ENCODE data around the gene ADSS1.

Gene ADSS1

GRCh38 chr14:104792945-104793702 is 69.1 kb downstream of the ADSS1 start:
- DNase-seq, result peak; percentile 56
- TF ChIP-seq, protein P1, sequence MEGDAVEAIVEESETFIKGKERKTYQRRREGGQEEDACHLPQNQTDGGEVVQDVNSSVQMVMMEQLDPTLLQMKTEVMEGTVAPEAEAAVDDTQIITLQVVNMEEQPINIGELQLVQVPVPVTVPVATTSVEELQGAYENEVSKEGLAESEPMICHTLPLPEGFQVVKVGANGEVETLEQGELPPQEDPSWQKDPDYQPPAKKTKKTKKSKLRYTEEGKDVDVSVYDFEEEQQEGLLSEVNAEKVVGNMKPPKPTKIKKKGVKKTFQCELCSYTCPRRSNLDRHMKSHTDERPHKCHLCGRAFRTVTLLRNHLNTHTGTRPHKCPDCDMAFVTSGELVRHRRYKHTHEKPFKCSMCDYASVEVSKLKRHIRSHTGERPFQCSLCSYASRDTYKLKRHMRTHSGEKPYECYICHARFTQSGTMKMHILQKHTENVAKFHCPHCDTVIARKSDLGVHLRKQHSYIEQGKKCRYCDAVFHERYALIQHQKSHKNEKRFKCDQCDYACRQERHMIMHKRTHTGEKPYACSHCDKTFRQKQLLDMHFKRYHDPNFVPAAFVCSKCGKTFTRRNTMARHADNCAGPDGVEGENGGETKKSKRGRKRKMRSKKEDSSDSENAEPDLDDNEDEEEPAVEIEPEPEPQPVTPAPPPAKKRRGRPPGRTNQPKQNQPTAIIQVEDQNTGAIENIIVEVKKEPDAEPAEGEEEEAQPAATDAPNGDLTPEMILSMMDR (IDR thresholded peaks at IDR 0.05), result peak; percentile 35
- H3K27me3 Mint-ChIP-seq (ENCODE audit: low read depth, poor library complexity), result no peaks in the 10 kb centered on the region
- peak overlapping the region; percentile 90 for H3K4me3 Mint-ChIP-seq
- H3K36me3 Mint-ChIP-seq (ENCODE audit: low read depth), result no peaks in the 10 kb centered on the region
- peak overlapping the region; percentile 72 for H3K27ac Mint-ChIP-seq
- H3K4me1 Mint-ChIP-seq, result peaks cover 47% of the 10 kb centered on the region
- H3K9me3 Mint-ChIP-seq, result no peaks in the 10 kb centered on the region

GRCh38 chr14:104793703-104793959 is 69.6 kb downstream of the ADSS1 start:
- Mint-ChIP-seq H3K27ac (peak overlapping the region; percentile 72), H3K27me3 (ENCODE audit: low read depth, poor library complexity) (peaks cover 2% of the 10 kb centered on the region), H3K4me1 (peaks cover 50% of the 10 kb centered on the region), H3K9me3 (no peaks in the 10 kb centered on the region), H3K36me3 (ENCODE audit: low read depth) (no peaks in the 10 kb centered on the region), H3K4me3 (peak overlapping the region; percentile 90)
- no peak for DNase-seq
- TF ChIP-seq, protein P1 (IDR thresholded peaks at IDR 0.05), result no peak

- DNase-seq, result peak; percentile 69
- H3K27me3 Mint-ChIP-seq (ENCODE audit: low read depth, poor library complexity), result peaks cover 5% of the 10 kb centered on the region
These were observed 70.1 kb downstream of the ADSS1 start for GRCh38 chr14:104794099-104794498.

GRCh38 chr14:104794631-104794992 is 70.6 kb downstream of the ADSS1 start:
- peak overlapping the region; percentile 22 for H3K27ac Mint-ChIP-seq

More at GRCh38 chr14:104794099-104794498, 70.1 kb downstream of the ADSS1 start:
- TF ChIP-seq, protein P1 (IDR thresholded peaks at IDR 0.05), result no peak
- Mint-ChIP-seq H3K4me1 (peaks cover 55% of the 10 kb centered on the region), H3K27ac (peak overlapping the region; percentile 22), H3K4me3 (peak overlapping the region; percentile 90), H3K36me3 (ENCODE audit: low read depth) (no peaks in the 10 kb centered on the region), H3K9me3 (no peaks in the 10 kb centered on the region)

GRCh38 chr14:104794993-104795780 is 71.2 kb downstream of the ADSS1 start, which contains the start of gene AKT1:
AKT1 (minus strand) TSS chr14:104795748; CDS start chr14:104792643, 3,105 bp downstream.
- no peaks in the 10 kb centered on the region for H3K9me3 Mint-ChIP-seq
- H3K27me3 Mint-ChIP-seq (ENCODE audit: low read depth, poor library complexity), result peaks cover 16% of the 10 kb centered on the region
- H3K27ac Mint-ChIP-seq, result peak within 1 kb of the TSS; percentile 22
- H3K4me3 Mint-ChIP-seq, result peak within 1 kb of the TSS; percentile 90
- peak; percentile 48 for DNase-seq
- TF ChIP-seq, protein P1 (IDR thresholded peaks at IDR 0.05), result no peak
- H3K36me3 Mint-ChIP-seq (ENCODE audit: low read depth), result no peaks in the 10 kb centered on the region
- H3K4me1 Mint-ChIP-seq, result peaks cover 64% of the 10 kb centered on the region

More at GRCh38 chr14:104794631-104794992, 70.6 kb downstream of the ADSS1 start:
- Mint-ChIP-seq H3K36me3 (ENCODE audit: low read depth) (no peaks in the 10 kb centered on the region), H3K27me3 (ENCODE audit: low read depth, poor library complexity) (peaks cover 10% of the 10 kb centered on the region), H3K4me1 (peaks cover 60% of the 10 kb centered on the region), H3K9me3 (no peaks in the 10 kb centered on the region), H3K4me3 (peak overlapping the region; percentile 90)
- peak; percentile 42 for DNase-seq
- TF ChIP-seq, protein P1 (IDR thresholded peaks at IDR 0.05), result no peak

Measured in nephron progenitor cell (in vitro differentiated cells).